COLO668 (cell line): Measurements from ENCODE around the gene ZFYVE21.
A peak's percentile ranks its signal among the peaks of the same experiment; 100 is the strongest.

Source experiments
- DNase-seq: peaks from one replicate; lab custom pipeline; 2025; ENCODE audit not compliant: unreplicated experiment; lab: John Stamatoyannopoulos, UW

Gene ZFYVE21

GRCh38 chr14:103723748-103724081, 8.1 kb downstream of the ZFYVE21 start:
- DNase-seq, result no peak

DNA sequence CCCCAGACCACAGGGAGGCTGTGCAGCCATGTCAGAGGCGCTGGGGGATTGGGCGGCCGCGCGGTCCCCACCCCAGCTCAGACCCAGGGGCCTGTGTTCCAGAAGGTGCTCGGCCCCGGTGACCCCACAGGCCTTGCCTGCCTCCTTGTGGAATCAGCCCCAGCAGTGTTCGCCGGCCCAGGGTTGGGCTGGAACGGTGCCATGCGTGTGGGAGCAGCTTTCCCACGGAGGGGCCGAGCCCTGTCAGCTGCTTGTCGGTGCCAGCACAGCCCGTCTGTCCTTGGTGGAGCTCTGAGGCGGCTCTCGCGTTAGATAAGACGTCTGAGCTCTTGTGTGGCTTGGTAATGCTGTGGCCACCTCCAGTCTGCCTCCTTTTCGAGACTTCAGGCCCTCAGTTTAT, 8.5 kb downstream of the ZFYVE21 start:
- DNase-seq, result no peak

DNA sequence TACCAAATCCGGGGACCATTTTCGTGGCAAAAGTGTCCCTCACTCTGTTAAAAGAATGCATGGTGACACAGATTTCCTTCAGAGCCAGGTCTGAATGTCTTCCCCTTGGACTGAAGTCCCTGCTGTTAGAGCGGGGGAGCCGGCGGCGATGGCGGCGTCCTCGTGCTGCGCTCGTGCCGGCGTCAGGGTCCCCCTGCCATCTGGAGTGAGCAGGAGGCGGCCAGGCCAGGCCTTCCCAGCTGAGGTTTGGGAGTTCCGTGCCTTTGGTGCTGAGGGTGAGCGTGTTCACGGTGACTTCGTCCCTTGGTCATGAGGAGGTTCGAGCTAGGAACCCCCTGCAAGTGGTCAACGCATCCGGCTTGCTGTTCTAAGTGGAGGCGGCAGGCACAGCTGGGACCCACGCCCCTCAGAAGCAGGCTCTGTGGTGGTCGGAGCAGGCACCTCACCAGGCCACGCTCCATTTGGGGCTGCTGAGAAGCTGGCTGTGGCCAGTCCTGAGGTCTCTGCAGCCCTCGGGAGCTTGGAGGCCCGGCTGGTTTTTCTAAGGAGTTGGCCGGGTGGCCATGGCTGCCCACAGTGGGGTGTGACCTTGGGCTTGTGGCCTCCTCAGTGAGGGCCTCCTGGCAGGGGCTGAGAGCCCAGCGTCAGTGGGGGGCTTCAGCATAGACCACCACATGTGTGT, 9.5 kb downstream of the ZFYVE21 start:
- no peak for DNase-seq

GRCh38 chr14:103725739-103726395, 10.3 kb downstream of the ZFYVE21 start:
- DNase-seq, result no peak

- no peak for DNase-seq
These were observed 10.9 kb downstream of the ZFYVE21 start for GRCh38 chr14:103726474-103726873.

GRCh38 chr14:103727313-103727980, 11.8 kb downstream of the ZFYVE21 start:
- DNase-seq, result no peak

DNA sequence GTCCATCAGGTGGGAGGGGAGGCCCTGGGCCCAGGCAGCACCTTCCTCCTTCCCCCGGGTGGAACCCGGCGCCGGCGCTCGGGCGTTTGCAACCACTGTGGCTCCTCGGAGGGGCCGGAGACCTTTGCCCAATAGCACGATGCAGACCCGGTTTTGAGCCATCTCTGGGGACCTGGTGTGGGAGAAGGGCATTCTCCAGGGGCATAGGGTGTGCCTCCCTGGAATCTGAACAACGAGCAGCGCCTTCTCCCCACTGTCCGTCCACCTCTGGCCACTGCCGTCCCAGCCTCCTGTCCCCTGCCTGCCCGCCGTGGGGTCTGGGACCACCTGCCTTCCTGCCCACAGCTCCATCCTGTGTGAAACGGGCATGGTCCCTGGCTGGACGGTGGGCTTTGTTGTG, 12.5 kb downstream of the ZFYVE21 start:
- DNase-seq, result no peak

DNA sequence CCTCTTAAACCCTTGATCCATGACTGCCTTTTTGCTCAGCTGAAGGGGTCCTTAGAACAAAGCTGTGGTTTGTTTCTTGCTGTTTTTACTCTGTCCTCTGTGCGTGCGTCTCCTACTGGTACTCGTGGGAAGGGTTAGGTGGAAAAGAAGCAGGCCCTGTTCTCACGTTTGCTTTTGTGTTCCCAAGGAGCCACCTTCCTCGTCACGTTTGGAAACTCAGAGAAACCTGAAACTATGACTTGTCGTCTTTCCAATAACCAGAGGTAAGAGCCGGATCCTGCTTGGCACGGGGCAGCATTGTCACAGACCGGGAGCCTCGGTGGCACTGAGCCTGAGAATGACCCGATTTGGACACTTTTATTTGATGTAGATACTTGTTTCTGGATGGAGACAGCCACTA, 13.1 kb downstream of the ZFYVE21 start:
- DNase-seq, result no peak

GRCh38 chr14:103729496-103730448, 14.2 kb downstream of the ZFYVE21 start:
- peak; percentile 22 for DNase-seq

DNA sequence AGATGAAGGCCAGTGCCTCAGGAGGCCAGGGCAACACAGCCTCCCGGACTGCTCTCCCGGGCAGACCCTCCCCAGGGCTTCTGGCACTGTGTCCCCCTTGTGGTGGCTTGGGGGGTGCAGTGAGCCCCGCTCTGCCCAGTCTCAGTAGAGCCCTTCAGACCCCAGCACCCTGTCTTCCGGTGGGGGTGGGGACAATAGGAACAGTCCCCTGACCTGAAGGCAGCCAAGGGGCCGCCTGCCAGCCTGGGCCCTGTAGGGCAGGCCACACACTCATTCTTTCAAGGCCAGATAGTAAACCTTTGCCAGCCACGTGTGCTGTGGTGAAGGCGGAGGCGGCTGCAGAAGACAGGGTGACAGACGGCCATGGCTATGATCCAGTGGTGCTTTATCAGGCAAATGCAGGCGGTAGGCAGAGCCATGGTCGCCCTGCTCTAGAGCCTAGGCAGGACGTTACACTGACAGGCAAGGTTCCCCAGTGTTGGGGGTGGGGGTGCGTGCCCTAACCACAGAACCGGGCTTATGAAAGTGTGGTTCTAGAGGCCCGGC, 15.0 kb downstream of the ZFYVE21 start:
- DNase-seq, result no peak

GRCh38 chr14:103731481-103731880, 15.9 kb downstream of the ZFYVE21 start:
- DNase-seq, result no peak

- no peak for DNase-seq
These were observed 16.6 kb downstream of the ZFYVE21 start for GRCh38 chr14:103731916-103732867.

GRCh38 chr14:103732868-103733620, 17.4 kb downstream of the ZFYVE21 start:
- no peak for DNase-seq

- no peak for DNase-seq
These were observed 18.0 kb downstream of the ZFYVE21 start for GRCh38 chr14:103733651-103734050.

DNA sequence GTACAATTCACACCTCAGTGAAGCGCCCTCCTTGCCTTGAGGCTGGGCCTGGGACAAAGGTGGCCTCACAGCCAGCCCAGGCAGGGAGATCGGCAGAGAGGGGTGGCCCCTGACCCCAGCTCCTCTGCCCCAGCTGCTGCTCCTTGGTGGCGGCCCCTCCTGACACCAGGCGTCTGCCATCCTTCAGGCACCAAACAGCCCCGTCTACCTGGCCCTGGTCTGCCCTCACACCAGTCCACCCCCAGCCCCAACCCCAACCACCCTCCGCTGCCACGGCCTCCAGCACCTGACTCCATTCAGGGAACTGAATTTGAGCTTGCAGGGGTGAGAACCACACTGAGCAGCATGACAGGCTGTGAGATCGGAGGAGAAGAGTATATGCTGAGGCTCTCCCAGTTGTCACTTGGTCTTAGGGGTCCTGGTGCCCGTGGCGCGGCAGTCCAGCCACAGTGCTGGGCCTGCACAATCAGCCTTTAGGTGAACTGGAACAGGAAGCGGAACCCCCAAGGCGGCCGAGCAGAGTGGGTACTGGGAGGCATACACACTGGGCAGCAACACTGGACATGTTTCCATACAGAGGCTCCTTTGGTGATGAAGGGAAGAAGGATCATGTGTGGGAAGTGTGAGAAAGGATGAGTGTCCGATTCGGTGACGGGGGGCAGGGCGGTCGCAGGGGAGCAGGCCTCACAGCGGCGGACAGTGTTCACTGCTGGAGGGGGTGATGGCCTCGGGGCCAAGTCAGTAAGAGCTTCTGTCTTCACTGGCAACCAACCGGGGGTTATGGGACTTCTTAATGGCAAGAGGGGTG, 18.7 kb downstream of the ZFYVE21 start:
- DNase-seq, result no peak

DNA sequence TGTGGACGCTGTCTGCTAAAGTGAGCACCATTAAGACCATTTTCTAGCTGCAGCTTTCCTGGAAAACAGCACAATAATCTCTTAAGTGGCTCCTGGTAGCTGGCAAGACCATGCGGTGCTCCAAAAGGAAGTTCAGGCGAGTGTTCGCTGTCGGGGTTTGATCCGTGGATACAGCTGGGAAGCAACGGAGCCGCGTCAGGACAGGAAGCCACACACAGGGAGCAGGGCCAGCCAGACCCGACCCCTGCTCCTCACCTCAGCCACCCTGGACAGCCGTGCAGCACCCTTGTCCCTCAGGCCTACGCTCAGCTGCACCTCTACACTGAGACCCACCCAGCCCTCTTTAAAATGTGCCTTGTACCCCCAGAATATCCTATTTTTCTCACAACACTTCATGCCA, 19.4 kb downstream of the ZFYVE21 start:
- no peak for DNase-seq

- no peak for DNase-seq
These were observed 19.8 kb downstream of the ZFYVE21 start for GRCh38 chr14:103735439-103735814.

GRCh38 chr14:103735815-103736545, 20.4 kb downstream of the ZFYVE21 start:
- no peak for DNase-seq
